PC-9 (cell line): ENCODE measurements around the gene GTF3C1. TPM values are rescaled to one million over a fixed set of nuclear protein-coding genes. Genes with fewer than 3 reads are reported as not detected.

ENCODE experiments used
- BruUV-seq: library from RNA; stranded (reverse); fragments of 400-500 nt; replicated peaks from 2 replicates; lab custom pipeline; 2021; lab: Mats Ljungman, UMichigan
- CTCF ChIA-PET: fragments of 300-600 bp; sonication (Branson Sonifier 250); formaldehyde crosslinking; loops from one replicate; lab custom pipeline; 2022; ENCODE audit warnings: antibody characterized with exemption; lab: Charles Lee
- POLR2A ChIA-PET: fragments of 300-600 bp; sonication (Branson Sonifier 250); formaldehyde crosslinking; loops from one replicate; lab custom pipeline; 2022; ENCODE audit warnings: antibody characterized with exemption; ENCODE audit not compliant: unreplicated experiment; lab: Charles Lee
- DNase-seq, 2 experiments: peaks; one replicate each; pipeline versions ENCODE4 v3.0.0 to v3.0.0-alpha.2; 2015 to 2022; ENCODE audit warnings: mixed read lengths in 1 of 2
- H2AFZ ChIP-seq: fragments of 200-600 bp; sonication (generic); 2 replicates; pipeline ENCODE4 v1.8.1; 2017; ENCODE audit warnings: antibody characterized with exemption
- H3F3A ChIP-seq: fragments of 200-600 bp; sonication (generic); 2 replicates; pipeline ENCODE4 v1.8.1; 2017; ENCODE audit warnings: antibody characterized with exemption, mild to moderate bottlenecking, low read depth; ENCODE audit not compliant: insufficient read depth
- H3K27ac ChIP-seq: fragments of 200-600 bp; sonication (generic); 2 replicates; pipeline ENCODE4 v1.6.1; 2016; ENCODE audit warnings: mixed run types
- H3K27me3 ChIP-seq: fragments of 200-600 bp; sonication (generic); 2 replicates; pipeline ENCODE4 v1.6.1; 2016; ENCODE audit warnings: low read depth, mixed run types; ENCODE audit not compliant: insufficient read depth
- H3K36me3 ChIP-seq: fragments of 200-600 bp; sonication (generic); 2 replicates; pipeline ENCODE4 v1.6.1; 2016; ENCODE audit warnings: low read depth, mixed run types
- H3K4me1 ChIP-seq: fragments of 200-600 bp; sonication (generic); replicated peaks from 2 replicates; pipeline ENCODE4 v1.6.1; 2016; ENCODE audit warnings: mixed run types; ENCODE audit not compliant: insufficient read depth
- H3K4me2 ChIP-seq: fragments of 200-600 bp; sonication (generic); 2 replicates; pipeline ENCODE4 v1.6.1; 2017; ENCODE audit warnings: mixed run types
- H3K4me3 ChIP-seq: fragments of 200-600 bp; sonication (generic); 2 replicates; pipeline ENCODE4 v1.6.1; 2016; ENCODE audit warnings: mixed run types
- H3K79me2 ChIP-seq: fragments of 200-600 bp; sonication (generic); 2 replicates; pipeline ENCODE4 v1.6.1; 2017; ENCODE audit warnings: low read depth, mixed run types
- H3K9me2 ChIP-seq: fragments of 200-600 bp; sonication (generic); 2 replicates; pipeline ENCODE4 v1.8.1; 2017; ENCODE audit warnings: mild to moderate bottlenecking; ENCODE audit not compliant: insufficient read depth
- H3K9me3 ChIP-seq: fragments of 200-600 bp; sonication (generic); 2 replicates; pipeline ENCODE4 v1.8.1; 2016; ENCODE audit warnings: low read depth; ENCODE audit not compliant: insufficient read depth
- H4K20me1 ChIP-seq: fragments of 200-600 bp; sonication (generic); 2 replicates; pipeline ENCODE4 v1.8.1; 2017; ENCODE audit not compliant: insufficient read depth
- CTCF ChIP-seq: fragments of 200-600 bp; sonication (generic); conservative IDR thresholded peaks from 2 replicates; pipeline ENCODE4 v1.6.1; 2017; ENCODE audit warnings: mixed run types, antibody characterized with exemption, mild to moderate bottlenecking, moderate library complexity
- EZH2 ChIP-seq: fragments of 200-600 bp; sonication (generic); IDR thresholded peaks from 2 replicates; pipeline ENCODE4 v1.8.0; 2017; ENCODE audit warnings: antibody characterized with exemption, low read depth
- intact Hi-C: fragments of 100-400 bp; cut with micrococcal nuclease; formaldehyde crosslinking; loops from one replicate; pipeline ENCODE4 v1.10.0; 2022; ENCODE audit not compliant: unreplicated experiment
- total RNA-seq: library from RNA; stranded (reverse); gene quantifications from 2 replicates; pipeline ENCODE4 v1.2.3, GENCODE V29; 2021

The GTF3C1 gene
- total RNA-seq, 1 experiment from 2014 or later, result 118 TPM

GRCh38 chr16:27551036-27551435 lies 1.3 kb upstream of the GTF3C1 start:
- peaks cover 35% of the 10 kb centered on the region for H4K20me1 ChIP-seq
- H2AFZ ChIP-seq, result no peak overlapping the region
- H3K27ac ChIP-seq, result no peak overlapping the region
- no peaks in the 10 kb centered on the region for H3K27me3 ChIP-seq
- POLR2A ChIA-PET, result no interaction called here
- TF ChIP-seq EZH2 (no peak), CTCF (no peak)
- no peaks in the 10 kb centered on the region for H3F3A ChIP-seq
- H3K4me3 ChIP-seq, result peak overlapping the region; percentile 98
- H3K4me1 ChIP-seq, result peaks cover 29% of the 10 kb centered on the region
- peaks cover 67% of the 10 kb centered on the region for H3K79me2 ChIP-seq
- CTCF ChIA-PET, result interaction anchor here (1.4 kb wide), 1 partner anchor 540 kb away, joined by 5 read pairs; no protein-coding TSS in a partner anchor
- BruUV-seq, result no TSS peak
- no peaks in the 10 kb centered on the region for H3K9me2 ChIP-seq
- H3K4me2 ChIP-seq, result peak overlapping the region; percentile 84
- DNase-seq, result no peak
- no peaks in the 10 kb centered on the region for H3K9me3 ChIP-seq
- intact Hi-C loops, result loop anchor here (2.0 kb wide), 1 partner anchor 28 kb away; no protein-coding TSS in a partner anchor
- H3K36me3 ChIP-seq, result no peaks in the 10 kb centered on the region

GRCh38 chr16:27550582-27550920 lies 838 bp upstream of the GTF3C1 start:
- Histone ChIP-seq H3K4me3 (peak overlapping the region; percentile 98), H3K27ac (0 out of 2 replicates have a peak overlapping the region, but pooled peaks have one; percentile 11), H3K9me3 (no peaks in the 10 kb centered on the region), H3K36me3 (0 out of 2 replicates have a peak, but pooled peaks cover under 1% of the 10 kb centered on the region), H4K20me1 (peaks cover 40% of the 10 kb centered on the region), H2AFZ (peak overlapping the region; percentile 88), H3K4me1 (peaks cover 29% of the 10 kb centered on the region), H3K27me3 (no peaks in the 10 kb centered on the region), H3K9me2 (no peaks in the 10 kb centered on the region), H3F3A (no peaks in the 10 kb centered on the region), H3K4me2 (peak overlapping the region; percentile 84), H3K79me2 (peaks cover 67% of the 10 kb centered on the region)
- CTCF ChIA-PET, result interaction anchor here (0.5 to 1.4 kb wide), 2 partner anchors 541 to 1314 kb away, joined by 4 to 5 read pairs; no protein-coding TSS in a partner anchor
- BruUV-seq, result no TSS peak
- TF ChIP-seq EZH2 (no peak), CTCF (no peak)
- no peak for DNase-seq
- POLR2A ChIA-PET, result interaction anchor here (0.6 kb wide), 2 partner anchors 38 to 118 kb away, joined by 3 to 7 read pairs; no protein-coding TSS in a partner anchor
- intact Hi-C loops, result loop anchor here (2.0 kb wide), 1 partner anchor 28 kb away; no protein-coding TSS in a partner anchor

GRCh38 chr16:27549464-27549745 lies 308 bp downstream of the GTF3C1 start:
- TF ChIP-seq CTCF (no peak), EZH2 (no peak)

More at GRCh38 chr16:27549464-27549745, 308 bp downstream of the GTF3C1 start:
- H3K9me2 ChIP-seq, result no peaks in the 10 kb centered on the region
- H3K79me2 ChIP-seq, result peaks cover 59% of the 10 kb centered on the region
- ChIA-PET CTCF (interaction anchor here (0.6 to 0.7 kb wide), 2 partner anchors 33 to 868 kb away, joined by 3 to 4 read pairs; no protein-coding TSS in a partner anchor), POLR2A (interaction anchor here (0.5 to 0.8 kb wide), 7 partner anchors 10 to 285 kb away, joined by 4 to 18 read pairs (median 6); no protein-coding TSS in a partner anchor)
- H3K4me1 ChIP-seq, result peaks cover 29% of the 10 kb centered on the region
- 0 out of 2 replicates have a peak, but pooled peaks cover 9% of the 10 kb centered on the region for H3K36me3 ChIP-seq
- peak overlapping the region; percentile 98 for H3K4me3 ChIP-seq
- no TSS peak for BruUV-seq
- H3K27me3 ChIP-seq, result no peaks in the 10 kb centered on the region
- peak overlapping the region; percentile 82 for H2AFZ ChIP-seq
- H3F3A ChIP-seq, result no peaks in the 10 kb centered on the region
- intact Hi-C loops, result no loop called here
- H3K27ac ChIP-seq, result no peak overlapping the region
- peaks cover 35% of the 10 kb centered on the region for H4K20me1 ChIP-seq
- H3K4me2 ChIP-seq, result peak overlapping the region; percentile 99
- DNase-seq, result no peak
- no peaks in the 10 kb centered on the region for H3K9me3 ChIP-seq
